HG03469 (cell line): ENCODE measurements around the gene SLC7A5.
"Not testable (repeated sequence)": the region's sequence is repeated elsewhere in the genome, so short reads cannot be mapped to it uniquely, and the experiment has no call there.

Source experiments
- ATAC-seq: cut with Tn5 transposase; IDR thresholded peaks from one replicate; pipeline ENCODE4 v1.9.1; 2021; ENCODE audit warnings: mild to moderate bottlenecking, moderate library complexity, moderate number of reproducible peaks; ENCODE audit not compliant: unreplicated experiment

SLC7A5 gene

DNA sequence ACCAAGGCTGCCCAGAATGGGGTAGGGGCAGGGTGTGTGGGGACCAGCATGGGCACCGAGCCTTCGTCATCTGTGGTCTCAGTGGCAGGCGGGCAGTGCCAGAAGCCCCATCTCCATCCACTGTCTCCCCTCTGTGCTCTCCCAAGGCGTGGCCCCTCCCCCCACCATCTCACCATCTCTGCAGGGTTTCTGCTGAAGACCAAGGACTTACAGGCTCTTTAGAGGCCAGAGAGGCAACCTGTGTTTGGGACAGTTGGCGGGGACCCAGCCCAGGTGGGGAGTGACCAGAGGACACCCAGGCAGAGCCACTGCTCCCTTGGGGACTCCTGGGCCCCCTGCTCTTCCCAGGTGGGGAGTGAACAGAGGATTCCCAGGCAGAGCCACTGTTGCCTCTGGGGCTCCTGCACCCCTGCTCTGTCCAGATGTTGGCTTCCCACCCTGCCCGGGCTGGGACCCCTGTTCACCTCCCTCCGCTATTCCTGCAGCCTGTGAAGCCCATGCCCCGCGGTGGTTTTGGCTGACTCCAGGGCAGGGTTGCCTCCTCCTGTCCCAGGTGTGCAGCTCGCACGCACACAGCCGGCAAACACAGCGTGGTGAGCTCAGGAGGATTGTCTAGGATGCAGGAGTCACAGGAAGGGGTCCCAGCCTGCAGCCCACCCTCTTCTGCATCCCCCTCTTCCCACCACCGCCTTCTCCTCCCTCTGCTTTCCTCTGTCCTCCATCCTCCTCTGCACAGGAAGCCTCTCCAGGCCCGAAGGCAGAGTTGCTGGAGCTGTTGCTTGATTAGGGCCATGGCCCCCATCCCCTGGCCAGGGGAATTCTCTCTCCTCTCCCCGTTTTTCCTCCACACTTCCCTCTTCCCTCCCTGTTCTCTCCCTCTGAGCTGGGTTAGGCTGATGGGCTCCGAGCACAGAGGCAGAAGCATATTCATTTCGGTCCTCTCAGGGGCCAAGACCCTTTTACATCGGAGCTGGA lies 45.0 kb downstream of the SLC7A5 start:
- no peak for ATAC-seq

DNA sequence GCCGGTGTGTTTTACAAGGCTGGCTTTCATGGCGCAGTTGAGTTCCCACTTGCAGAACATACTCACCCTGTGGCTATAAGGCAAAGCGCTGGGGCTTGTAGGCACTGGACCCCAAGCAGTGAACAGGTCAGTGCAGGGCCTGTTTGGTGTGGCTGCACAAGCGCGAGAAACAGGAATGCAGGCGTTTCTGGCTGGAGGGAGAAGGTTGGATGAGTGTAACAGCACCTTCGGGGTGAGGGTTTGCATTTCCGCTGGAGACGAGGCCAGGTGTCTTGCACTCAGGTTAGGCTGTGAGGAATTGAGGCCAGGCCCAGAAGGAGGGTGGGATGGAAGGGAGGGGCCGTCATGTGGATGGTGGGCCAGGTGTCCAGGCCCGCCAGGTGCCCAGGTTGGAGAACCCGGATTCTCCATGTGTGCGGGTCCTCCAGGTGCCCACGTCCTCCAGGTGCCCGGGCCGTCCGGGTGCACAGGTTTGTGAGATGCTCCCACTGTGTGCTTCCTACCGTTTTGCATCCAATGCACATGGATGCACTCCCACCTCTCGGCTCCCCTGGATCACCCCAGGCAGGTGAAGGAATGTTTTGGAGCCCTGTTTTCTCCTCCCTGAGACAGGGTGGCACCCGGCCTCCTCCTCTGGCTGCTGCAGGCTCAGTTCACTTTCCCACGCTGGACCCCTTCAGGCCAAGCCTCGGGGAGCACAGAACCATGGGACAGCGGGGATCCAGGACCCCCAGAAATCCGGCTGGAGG lies 46.0 kb downstream of the SLC7A5 start:
- ATAC-seq = no peak

DNA sequence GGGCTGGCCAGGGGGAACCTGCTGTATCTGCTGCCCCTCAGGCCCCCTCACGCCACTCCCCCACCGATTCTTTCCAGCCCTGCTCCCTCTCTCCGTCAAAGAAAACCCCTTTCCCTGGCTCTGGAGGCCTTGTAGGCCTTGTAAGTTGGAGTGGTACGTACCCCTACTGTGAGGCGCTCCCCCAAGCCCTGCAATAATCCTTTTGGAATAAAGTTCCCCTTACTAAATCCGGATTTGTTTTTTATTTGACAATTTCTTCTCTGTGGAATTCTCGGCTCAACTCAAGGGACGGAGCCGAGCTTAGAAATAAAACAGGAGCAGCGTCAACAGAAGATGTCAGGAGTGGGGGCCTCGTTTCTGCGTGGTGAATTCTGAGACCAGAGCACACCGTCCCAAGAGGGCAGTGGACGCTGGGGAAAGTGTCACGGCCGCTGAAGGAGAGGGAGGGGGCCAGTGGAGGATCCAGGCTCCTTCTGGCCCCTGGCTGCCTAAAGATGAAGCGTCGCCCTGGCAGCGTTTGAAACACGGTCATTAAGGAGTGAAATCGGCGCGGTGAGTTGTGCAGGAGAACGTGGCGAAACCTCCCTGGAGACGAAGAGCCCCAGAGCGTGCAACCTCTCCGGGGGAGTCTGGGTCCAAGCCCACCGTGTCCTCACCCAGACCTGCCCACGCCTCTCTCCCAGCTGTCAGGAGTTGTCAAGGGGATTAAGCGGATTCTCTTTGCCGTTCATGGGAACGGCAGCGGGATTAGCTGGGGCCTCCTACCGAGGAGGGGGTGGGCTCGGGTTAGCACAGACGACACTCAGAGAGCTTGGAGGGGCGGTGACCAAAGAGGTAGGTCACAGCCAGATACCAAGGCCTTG lies 47.0 kb downstream of the SLC7A5 start:
- no peak for ATAC-seq

DNA sequence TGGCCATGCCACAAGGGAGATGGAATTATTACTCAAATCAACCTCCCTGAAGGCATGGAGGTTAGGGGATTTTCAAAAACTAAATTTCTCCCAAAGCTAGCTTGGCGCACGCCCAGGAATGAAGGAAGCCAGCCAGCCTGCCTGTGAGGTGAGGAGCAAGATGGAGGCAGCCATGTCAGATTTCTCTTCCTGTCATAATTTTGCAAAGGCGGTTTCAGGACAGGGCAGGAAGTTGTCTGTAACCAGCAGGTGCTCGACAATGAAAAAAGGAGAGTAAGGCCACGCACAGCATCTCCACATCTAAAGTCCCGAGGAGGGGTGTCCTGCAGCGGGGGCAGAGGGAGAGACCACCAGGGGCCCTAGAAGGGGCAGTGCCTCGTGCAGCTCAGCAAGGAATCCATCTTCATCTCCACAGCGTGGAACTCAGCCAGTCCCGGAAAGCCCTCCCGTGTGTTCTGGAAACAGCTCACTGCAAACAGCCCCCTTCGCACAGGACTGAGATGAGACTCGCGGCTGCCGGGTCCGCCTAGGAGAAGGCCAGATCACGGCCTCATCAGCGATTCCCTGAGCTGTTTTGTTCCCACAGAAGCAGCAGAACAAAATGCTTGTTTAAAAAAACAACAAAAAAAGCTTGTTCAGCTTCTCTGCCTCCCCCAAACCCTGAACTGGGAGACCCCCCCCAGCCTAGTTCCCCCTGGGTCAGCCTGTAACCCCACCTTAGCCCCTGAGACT lies 47.8 kb downstream of the SLC7A5 start:
- ATAC-seq = no peak

DNA sequence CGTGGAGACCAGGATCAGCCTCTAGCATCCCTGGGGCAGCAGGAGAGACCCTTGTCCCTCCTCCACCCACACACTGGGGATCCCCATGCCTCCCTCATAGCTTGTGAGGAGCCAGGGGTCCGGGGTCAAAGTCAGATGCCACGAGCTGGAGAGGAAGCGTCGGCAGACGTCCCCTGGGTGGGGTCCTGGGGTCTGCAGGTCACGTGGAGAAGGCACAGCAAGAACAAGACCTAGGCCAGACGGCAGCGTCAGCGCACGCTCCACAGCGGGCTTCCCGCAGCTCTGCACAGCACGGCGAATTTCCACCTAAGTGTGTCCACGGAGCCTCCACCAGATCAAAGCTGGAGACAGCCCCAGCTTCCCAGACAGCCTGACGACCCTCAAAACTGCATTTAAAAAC lies 49.3 kb downstream of the SLC7A5 start:
- ATAC-seq = no peak

DNA sequence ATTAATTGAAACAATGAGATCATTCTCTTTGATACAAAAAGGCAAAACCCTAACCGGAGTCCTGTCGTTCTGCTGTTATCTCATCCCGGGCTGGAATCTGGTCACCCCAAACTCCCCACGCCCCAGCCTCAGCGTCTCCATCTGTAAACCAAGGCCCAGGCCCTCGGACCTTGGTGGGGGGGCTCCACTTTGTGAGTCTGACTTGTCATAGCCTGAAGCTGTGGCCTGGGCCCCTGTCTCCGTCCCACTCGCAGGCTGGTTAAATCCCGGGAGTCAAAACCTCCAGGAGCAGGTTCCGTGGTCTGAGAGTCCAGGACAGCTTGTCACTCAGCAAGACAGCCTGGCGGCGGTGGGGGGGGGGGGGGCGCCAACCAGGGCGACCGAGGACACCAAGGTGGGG lies 50.0 kb downstream of the SLC7A5 start:
- ATAC-seq = no peak

DNA sequence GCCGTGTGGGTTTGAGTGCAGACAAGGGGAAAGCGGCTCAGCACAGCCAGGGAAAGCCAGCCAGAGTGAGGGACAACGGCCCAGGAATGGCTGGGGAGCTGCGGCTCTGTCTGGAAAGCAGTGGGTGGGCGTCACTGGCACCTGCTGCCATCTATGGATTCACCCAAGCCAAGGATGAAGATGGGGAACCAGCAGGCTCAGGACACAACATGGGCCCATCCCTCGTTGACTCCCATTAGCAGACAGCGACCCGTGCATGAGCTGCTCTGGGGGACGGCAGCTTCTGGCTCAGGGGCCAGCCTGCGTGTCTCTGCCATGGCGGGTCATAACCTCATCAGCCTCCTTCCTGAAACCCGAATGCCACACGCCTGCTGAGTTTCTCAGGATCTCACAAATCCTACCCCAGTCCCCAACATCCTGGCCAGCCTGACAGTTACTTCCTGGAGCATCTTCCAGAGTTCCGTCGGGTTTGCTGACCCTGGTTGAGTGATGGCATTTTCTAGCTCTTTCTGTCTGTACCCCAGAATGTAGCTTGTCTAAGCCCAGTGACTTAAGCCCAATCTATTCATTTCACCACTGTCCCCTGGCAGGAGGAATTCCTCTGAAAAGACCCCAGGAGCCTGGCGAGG lies 50.7 kb downstream of the SLC7A5 start:
- no peak for ATAC-seq

DNA sequence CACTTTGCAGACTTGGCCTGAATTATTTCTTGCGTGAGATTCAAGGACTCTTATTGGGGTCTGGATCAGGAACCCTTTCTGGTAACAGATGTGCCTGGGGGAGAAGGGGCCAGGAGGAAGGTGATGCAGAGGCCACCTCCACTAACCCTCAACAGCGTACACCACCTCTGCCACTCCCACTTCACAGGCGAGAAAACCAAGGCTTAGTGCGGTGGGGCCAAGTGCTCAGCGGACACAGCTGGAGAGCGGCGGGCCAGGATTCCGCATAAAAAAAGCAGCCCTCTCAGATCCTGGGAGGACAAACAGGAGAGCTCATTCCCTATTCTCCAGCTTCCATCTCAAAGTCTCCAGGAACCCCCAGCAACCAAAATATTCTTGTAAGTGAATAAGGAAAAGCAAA lies 51.4 kb downstream of the SLC7A5 start:
- ATAC-seq = no peak

DNA sequence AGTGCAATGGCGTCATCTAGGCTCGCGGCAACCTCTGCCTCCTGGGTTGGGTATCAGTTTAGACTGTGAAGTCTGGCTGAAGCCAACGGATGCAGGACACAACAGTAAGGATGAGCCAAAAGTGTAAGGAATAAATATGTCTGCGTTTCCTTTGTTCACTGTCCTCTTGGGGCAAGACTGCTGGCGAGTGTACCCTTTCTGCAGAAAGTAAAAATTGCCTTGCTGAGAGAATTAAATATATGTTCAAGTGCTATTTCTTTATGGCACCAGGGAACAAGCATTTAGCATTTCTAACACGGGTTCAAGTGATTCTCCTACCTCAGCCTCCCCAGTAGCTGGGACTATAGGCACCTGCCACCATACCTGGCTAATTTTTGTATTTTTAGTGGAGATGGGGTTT lies 51.9 kb downstream of the SLC7A5 start:
- ATAC-seq = not testable (repeated sequence)

DNA sequence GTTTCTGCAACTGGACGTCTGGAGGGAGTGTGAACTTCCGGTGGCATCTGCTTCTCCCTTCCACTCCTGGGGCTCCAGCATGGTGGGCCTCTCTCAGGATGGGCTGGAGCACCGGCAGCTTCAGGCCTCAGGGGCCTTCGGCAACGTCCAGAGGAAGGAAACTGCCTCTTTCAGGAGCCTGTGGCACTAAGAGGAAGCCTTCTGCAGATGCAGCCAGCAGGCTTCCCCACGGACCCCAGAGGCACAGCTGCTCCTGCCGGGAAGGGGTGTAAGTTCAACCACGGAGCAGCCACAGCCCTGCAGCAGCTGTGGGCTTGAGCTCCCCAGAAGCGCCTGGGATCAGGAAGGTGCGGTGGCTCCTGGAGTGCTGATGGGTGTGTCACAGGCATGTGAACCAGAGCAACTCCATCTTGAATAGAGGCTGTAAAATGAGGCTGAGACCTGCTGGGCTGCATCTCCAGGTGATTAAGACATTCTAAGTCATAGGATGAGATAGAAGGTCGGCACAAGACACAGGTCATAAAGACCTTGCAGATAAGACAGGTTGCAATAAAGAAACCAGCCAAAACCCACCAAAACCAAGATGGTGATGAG lies 52.7 kb downstream of the SLC7A5 start:
- ATAC-seq = no peak

DNA sequence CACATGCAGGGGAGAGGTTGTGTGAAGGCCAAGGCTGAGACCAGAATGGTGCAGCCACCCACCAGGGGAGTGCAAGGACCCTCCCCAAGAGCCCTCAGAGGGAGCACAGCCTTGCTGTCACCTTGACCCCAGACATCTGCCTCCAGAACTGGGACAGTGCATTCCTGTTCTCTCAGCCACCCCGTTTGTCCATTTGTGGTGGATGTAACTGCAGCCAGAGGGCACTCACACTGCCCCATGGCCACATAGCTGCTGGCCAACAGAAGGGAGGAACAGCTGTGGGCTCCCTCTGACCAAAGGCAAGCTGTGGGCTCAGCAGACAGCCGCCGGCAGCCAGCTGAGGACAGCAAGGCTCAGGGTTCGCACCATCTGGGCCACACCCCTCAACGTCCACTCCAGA lies 53.7 kb downstream of the SLC7A5 start:
- ATAC-seq = no peak

DNA sequence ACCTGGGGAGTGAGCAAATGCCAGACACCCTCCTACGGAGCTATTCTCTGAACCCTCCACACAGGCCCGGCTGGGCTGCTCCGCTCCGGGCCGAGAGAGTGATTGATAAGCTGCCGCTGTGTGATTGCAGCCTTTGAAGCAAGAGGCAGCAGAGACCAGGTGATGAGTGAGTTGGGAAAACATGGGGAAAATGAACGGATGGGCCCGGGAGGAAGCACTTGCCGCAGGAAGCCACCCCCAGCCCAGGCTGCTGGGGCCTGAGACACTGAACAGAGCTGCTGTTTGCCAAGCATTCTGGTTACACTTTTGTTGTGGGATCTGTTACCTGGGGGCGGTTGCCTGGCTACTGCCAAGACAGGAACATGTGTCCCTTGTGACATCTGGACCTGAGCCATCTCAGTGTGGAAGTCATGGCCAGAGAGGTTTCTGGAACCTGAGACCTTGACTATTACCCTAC lies 57.1 kb downstream of the SLC7A5 start:
- ATAC-seq = no peak

DNA sequence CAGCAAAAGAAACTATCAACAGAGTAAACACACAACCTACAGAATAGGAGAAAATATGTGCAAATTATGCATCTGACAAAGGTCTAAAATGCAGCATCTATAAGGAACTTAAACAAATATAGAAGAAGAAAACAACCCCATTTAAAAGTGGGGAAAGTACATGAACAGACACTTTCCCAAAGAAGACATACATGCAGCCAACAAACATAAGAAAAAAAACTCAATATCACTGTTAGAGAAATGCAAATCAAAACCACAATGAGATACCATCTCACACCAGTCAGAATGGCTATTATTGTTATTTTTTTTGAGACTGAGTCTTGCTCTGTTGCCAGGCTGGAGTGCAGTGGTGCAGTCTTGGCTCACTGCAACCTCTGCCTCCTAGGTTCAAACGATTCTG lies 57.9 kb downstream of the SLC7A5 start:
- ATAC-seq = not testable (repeated sequence)

DNA sequence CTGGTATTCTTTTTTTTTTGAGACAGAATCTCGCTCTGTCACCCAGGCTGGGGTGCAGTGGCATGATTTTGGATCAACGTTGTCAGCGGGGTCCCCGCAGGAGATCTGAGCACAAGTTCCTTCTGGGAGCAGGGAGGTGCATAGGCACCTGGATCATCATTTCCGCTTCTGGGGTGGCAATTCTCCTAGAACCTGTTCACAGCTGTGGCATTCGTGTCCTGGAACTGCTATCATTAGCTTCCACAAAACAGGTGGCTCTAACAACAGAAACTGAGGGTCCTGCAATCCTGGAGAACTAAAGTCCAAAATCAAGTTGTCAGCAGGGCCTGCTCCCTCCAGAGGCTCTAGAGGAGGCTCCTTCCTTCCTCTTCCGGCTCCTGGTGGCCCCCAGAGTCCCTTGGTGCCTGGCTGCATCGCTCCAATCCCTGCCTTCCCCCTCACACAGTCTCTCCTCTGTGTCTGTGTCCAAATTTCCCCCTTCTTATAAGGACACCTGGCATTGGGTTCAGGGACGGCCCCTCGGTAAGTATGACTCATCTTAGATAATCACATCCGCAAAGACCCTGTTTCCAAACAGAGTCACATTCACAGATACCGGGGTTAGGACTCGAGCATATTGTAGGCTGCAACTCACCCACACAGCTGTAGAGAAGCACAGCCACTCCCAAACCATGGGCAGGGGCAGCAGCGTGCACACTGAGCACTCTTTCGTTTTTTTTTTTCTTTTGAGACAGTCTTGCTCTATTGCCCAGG lies 60.0 kb downstream of the SLC7A5 start:
- ATAC-seq = peak; percentile 32

DNA sequence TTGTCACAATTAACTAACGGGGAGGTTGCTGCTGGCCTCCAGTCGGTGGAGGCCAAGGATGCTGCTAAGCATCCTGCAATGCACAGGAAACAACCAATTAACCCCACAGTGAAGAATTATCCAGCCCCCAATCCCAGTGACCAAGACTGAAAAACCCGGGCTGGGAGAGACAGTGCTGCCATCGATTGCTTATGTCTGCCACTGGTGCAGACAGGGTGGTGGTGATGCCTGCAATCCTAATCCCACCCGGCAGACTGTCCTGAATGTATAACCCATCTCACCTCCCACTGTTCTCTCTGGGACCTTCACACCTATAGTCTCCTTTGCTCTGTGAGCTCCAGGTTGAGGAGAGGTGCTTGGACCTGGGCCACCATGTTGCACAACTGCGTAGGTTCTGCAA lies 61.2 kb downstream of the SLC7A5 start:
- no peak for ATAC-seq

DNA sequence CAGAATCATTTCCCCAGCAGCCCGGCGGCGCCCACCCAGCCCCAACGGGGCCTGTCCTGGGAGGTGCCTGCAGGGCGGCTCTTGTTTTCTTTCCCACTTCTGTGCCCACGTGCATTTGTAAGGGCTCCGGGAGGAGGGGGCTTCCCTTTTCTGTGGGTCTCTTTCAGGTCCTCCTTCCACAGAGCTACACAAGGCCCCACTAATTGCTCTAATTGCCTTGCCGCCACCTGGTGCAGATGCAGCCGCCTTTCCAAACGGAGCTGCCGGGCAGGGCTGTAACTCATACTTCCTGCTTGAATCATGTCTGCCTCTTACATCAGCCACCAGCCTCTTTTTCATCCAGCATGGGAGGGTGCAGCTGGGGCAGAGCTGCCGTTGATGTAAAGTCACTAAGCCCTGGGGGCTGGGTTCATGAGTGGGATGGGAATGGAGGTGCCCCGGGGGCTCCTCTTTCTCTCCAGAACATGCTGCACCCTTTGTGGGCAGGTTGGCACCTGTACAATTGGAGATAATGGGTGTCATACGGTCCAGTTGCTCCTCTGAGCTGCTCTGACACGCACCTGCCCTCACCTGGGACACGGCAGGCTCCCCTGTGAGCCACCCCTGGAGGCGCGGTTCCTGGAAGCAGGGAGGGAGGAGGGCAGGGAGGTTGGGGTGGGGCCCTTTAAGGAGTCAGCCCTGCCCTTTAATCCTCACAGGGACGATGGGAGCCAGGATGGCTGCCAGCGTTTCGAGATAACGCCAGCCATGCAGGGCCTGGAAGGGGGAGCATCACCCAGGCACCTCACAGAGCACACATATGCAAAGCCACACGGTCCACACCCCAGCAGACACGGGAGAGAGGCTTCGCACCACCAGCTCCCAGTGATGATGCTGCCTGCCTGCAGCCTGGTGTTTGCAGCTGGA lies 62.4 kb downstream of the SLC7A5 start:
- ATAC-seq = no peak

DNA sequence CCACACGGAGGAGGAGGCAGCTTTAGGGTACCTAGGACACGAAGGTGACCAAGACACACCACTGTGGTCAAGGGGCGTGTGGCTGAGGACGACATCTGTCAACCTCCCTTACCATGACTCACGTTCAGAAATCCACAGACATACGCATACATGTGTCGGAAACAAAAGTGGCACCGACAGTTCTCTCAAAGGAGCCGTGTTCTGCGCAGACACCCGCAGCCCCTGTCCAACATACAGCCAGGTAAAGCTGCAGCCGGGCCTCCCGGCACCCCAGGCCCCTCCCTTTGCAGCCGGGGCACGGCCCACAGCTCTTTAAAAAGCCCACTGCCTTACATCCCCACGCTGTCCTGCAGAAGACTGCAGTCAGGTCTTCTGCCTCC lies 63.1 kb downstream of the SLC7A5 start:
- ATAC-seq = no peak

DNA sequence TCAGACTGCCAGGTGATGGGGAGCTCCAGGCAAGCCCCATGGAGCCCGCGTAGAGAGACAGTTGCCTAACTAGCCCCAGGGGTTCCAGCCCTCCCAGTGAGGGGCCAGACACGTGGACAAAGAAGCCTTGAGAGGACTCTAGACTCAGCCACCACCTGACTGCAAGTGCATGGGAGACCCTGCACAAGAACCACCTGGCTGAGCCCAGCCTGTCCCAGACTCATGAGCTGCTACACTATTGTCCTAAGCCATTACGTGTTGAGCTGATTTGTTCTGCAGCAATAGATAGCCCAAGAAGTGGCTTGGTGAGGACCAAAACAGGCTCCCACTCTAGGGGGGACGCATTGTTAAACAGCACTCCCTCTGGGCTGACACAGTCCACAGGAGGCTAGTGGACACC lies 65.9 kb downstream of the SLC7A5 start:
- no peak for ATAC-seq
